ENCODE results near the gene MUCL3. TPM values are rescaled to one million over a fixed set of nuclear protein-coding genes. Genes with fewer than 3 reads are reported as not detected.

The MUCL3 gene
- total and polyA plus RNA-seq, 10 of the 15 experiments (the other 5 are each of a cell fraction or from before 2014, with no cell fraction given): 0.03 to 1.4 (median 0.61) TPM

DNA sequence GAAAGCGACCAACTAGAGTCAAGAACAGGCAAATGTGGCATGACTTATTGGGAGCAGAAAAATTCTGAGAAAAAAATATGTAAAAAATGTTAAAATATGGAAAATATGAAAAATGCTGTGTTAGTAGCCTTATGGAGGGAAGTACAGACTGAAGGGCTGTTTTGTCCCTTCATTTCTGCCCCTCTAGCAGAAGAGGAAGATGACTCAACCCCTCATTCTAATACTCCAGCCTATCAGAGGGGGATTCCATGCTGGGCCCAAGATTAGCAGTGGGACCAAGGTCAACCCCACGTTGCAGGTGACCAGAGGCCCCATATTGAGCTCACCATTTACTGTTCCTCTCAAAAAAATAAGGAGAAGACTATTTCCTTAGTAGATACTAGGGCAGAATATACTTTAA lies 51.1 kb downstream of the MUCL3 start:
- no peak overlapping the region for H3K4me2 ChIP-seq (ENCODE audit: control insufficient read depth, insufficient read depth)
- H3K36me3 ChIP-seq (ENCODE audit: control insufficient read depth in 2 of 2, insufficient read depth in 2 of 2, low read length in 1 of 2): no peaks in the 10 kb centered on the region
- DNase-seq (ENCODE audit: low read depth, low spot score): no peak
- ATAC-seq: no peak
- POLR2A ChIA-PET: no interaction called here
- 0% methylated on average over 2 of the region's 2 CpGs for WGBS (ENCODE audit: insufficient coverage, insufficient replicate concordance, low lambda C conversion rate, missing lambda C conversion rate)
- H3K79me2 ChIP-seq (ENCODE audit: control insufficient read depth, insufficient read depth, low read length): no peaks in the 10 kb centered on the region
- no peaks in the 10 kb centered on the region for H4K20me1 ChIP-seq (ENCODE audit: control insufficient read depth, insufficient read depth)
- no peak for FAIRE-seq
- no peak overlapping the region for H3K4me3 ChIP-seq
- TF ChIP-seq, protein P1, sequence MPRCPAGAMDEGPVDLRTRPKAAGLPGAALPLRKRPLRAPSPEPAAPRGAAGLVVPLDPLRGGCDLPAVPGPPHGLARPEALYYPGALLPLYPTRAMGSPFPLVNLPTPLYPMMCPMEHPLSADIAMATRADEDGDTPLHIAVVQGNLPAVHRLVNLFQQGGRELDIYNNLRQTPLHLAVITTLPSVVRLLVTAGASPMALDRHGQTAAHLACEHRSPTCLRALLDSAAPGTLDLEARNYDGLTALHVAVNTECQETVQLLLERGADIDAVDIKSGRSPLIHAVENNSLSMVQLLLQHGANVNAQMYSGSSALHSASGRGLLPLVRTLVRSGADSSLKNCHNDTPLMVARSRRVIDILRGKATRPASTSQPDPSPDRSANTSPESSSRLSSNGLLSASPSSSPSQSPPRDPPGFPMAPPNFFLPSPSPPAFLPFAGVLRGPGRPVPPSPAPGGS (IDR thresholded peaks at IDR 0.05; ENCODE audit: borderline replicate concordance, insufficient read depth, low read depth, low read length, poor library complexity, severe bottlenecking): no peak
- TF ChIP-seq ZNF207 (IDR thresholded peaks at IDR 0.05; ENCODE audit: borderline replicate concordance): no peak
- no peak for TF ChIP-seq GATAD2B (conservative IDR thresholded peaks at IDR 0.05; ENCODE audit: low read depth)
- TF ChIP-seq RAD51 (IDR thresholded peaks at IDR 0.05): no peak
- TF ChIP-seq WRNIP1 (IDR thresholded peaks at IDR 0.05; ENCODE audit: borderline replicate concordance, low read depth, low read length): no peak
- no peak for TF ChIP-seq POLR2AphosphoS5 (IDR thresholded peaks at IDR 0.05; ENCODE audit: low read length)
- TF ChIP-seq YY1 (IDR thresholded peaks at IDR 0.05; ENCODE audit: low read depth, low read length): no peak
- no peak for TF ChIP-seq CREM (IDR thresholded peaks at IDR 0.05; ENCODE audit: low read depth)
- TF ChIP-seq ATF3 (IDR thresholded peaks at IDR 0.05; ENCODE audit: borderline replicate concordance, extremely low read depth, low read depth, low read length): no peak
- no peak for TF ChIP-seq TAF1 (IDR thresholded peaks at IDR 0.05; ENCODE audit: borderline replicate concordance, low read depth, low read length)
- TF ChIP-seq POLR2AphosphoS2 (IDR thresholded peaks at IDR 0.05; ENCODE audit: low read depth, low read length): no peak
- TF ChIP-seq SPI1 (IDR thresholded peaks at IDR 0.05; ENCODE audit: borderline replicate concordance, insufficient read depth, low read depth, low read length): no peak
- no peak for TF ChIP-seq ZNF622 (IDR thresholded peaks at IDR 0.05)
- no peak for TF ChIP-seq MTA3 (IDR thresholded peaks at IDR 0.05; ENCODE audit: borderline replicate concordance, low read length)
- TF ChIP-seq CBX5 (IDR thresholded peaks at IDR 0.05; ENCODE audit: low read depth): no peak
- no peak for TF ChIP-seq ETV6 (conservative IDR thresholded peaks at IDR 0.05 in 1 of 2, IDR thresholded peaks at IDR 0.05 in 1 of 2; ENCODE audit: borderline replicate concordance in 1 of 2, low read depth in 1 of 2)
- no peak for TF ChIP-seq CEBPB (IDR thresholded peaks at IDR 0.05; ENCODE audit: borderline replicate concordance in 1 of 2, low read depth in 2 of 2, low read length in 2 of 2)
- TF ChIP-seq CHD1 (IDR thresholded peaks at IDR 0.05; ENCODE audit: low read depth, low read length): no peak
- TF ChIP-seq EED (IDR thresholded peaks at IDR 0.05; ENCODE audit: low read depth): no peak
- TF ChIP-seq ASH2L (IDR thresholded peaks at IDR 0.05; ENCODE audit: borderline replicate concordance, low read depth): no peak
- no peaks in the 10 kb centered on the region for H3K9me3 ChIP-seq (replicated peaks; ENCODE audit: control insufficient read depth, insufficient read depth, low read length)
- H3K9ac ChIP-seq (ENCODE audit: control insufficient read depth, insufficient read depth, low read length): no peak overlapping the region
- no peaks in the 10 kb centered on the region; a peak in 1 of 4 replicates for H3K27me3 ChIP-seq (replicated peaks in 1 of 2; ENCODE audit: control insufficient read depth in 2 of 2, insufficient read depth in 2 of 2, low read length in 1 of 2)
- H3K27ac ChIP-seq (ENCODE audit: control insufficient read depth, insufficient read depth): no peak overlapping the region
- in situ Hi-C loops (cut with MboI) (no loop called here), intact Hi-C loops (cut with micrococcal nuclease; ENCODE audit: unreplicated experiment) (no loop called here)
- H2AFZ ChIP-seq (ENCODE audit: control insufficient read depth, low read depth, low read length): no peak overlapping the region
- no TSS peak for BruUV-seq (replicated peaks)
- CTCF ChIA-PET: no interaction called here
- RAD21 ChIA-PET (ENCODE audit: unreplicated experiment): no interaction called here
- H3K4me1 ChIP-seq (ENCODE audit: control insufficient read depth, insufficient read depth, low read length): peaks cover 5% of the 10 kb centered on the region
- SMC1A ChIA-PET (ENCODE audit: uncharacterized antibody, unreplicated experiment): no interaction called here
